Adrenal gland (tissue), 12 donors: ENCODE data around the gene KCNIP1. TPM values are rescaled to one million over a fixed set of nuclear protein-coding genes. Genes with fewer than 3 reads are reported as not detected.
A peak's percentile ranks its signal among the peaks of the same experiment; 100 is the strongest.

Source experiments
- DNase-seq, 7 donors: peaks; one replicate each; pipeline ENCODE4 v3.0.0-alpha.2; 2019 to 2020
- H3K27ac ChIP-seq, 5 donors: fragments of 200-600 bp; sonication (generic) in 4 of 5; 1 replicate in 3 of 5; 2 replicates in 2 of 5; pipeline versions ENCODE4 v1.5.1 to v1.8.0; 2016 to 2020; ENCODE audit warnings: mild to moderate bottlenecking in 1 of 5
- H3K27me3 ChIP-seq: fragments of 200-600 bp; 2 replicates; pipeline ENCODE4 v1.8.0; 2021
- H3K36me3 ChIP-seq, 2 donors: fragments of 200-600 bp; replicated peaks in 1 of 2; 1 replicate in 1 of 2; 2 replicates in 1 of 2; pipeline versions ENCODE4 v1.5.1 to v1.8.0; 2018 to 2022
- H3K4me1 ChIP-seq, 2 donors: fragments of 200-600 bp; replicated peaks in 1 of 2; 1 replicate in 1 of 2; 2 replicates in 1 of 2; pipeline versions ENCODE4 v1.5.1 to v1.8.0; 2018 to 2021
- H3K4me3 ChIP-seq, 4 donors: fragments of 200-600 bp; sonication (generic) in 3 of 4; one replicate each; pipeline ENCODE4 v1.5.1; 2016 to 2018
- H3K9me3 ChIP-seq, 3 donors: fragments of 200-600 bp; sonication (generic) in 1 of 3; replicated peaks in 1 of 3; 1 replicate in 2 of 3; 2 replicates in 1 of 3; pipeline versions ENCODE4 v1.5.1 to v1.8.0; 2016 to 2021
- CTCF ChIP-seq, 6 experiments: fragments of 450-650 bp in 4 of 6; fragments of 200-600 bp in 2 of 6; sonication (generic) in 1 of 6; IDR thresholded peaks; 1 replicate in 5 of 6; 2 replicates in 1 of 6; pipeline versions ENCODE4 v1.5.1 to v1.8.0; 2016 to 2021; ENCODE audit warnings: antibody characterized with exemption in 6 of 6, mild to moderate bottlenecking in 2 of 6, moderate library complexity in 1 of 6
- POLR2A ChIP-seq, 2 donors: fragments of 450-650 bp; IDR thresholded peaks; one replicate each; pipeline ENCODE4 v1.6.1; 2017; ENCODE audit warnings: antibody characterized with exemption in 2 of 2, mild to moderate bottlenecking in 2 of 2, moderate library complexity in 1 of 2
- WGBS, 4 donors: extraction: QIAGEN DNeasy Blood & Tissue Kit in 2 of 4; methylation state at CpG; one replicate each; pipeline versions ENCODE4 v1.1.5 to v1.1.7; 2013 to 2017; 5-methylcytosine and 5-hydroxymethylcytosine counted together
- intact Hi-C, 2 donors: fragments of 100-400 bp; cut with DNase I; formaldehyde crosslinking; loops; one replicate each; pipeline versions ENCODE4 v1.14.1 to v1.15.0; 2022 to 2023
- polyA plus RNA-seq, 3 donors: library from polyadenylated mRNA; stranded (reverse); fragments of 200-250 nt in 2 of 3; fragments of 350-450 nt in 1 of 3; fragmentation: Illumina TruSeq in 1 of 3; extraction: RNeasy Lipid Tissue Mini Kit (QIAGEN cat#74804) in 1 of 3; gene quantifications; one replicate each; pipeline ENCODE4 v1.2.3, GENCODE V29; 2013 to 2014
- total RNA-seq, 9 donors: library from RNA; depleted of rRNA in 4 of 9; stranded (reverse); fragments of >200 nt in 4 of 9; fragments of 120-200 nt in 1 of 9; fragmentation: NEBNext Ultra II Directional in 1 of 9; extraction: Animal tissue kit (Norgen Biotek cat#: 25700) in 1 of 9; gene quantifications; one replicate each; pipeline versions ENCODE4 v1.1.0 to v1.2.4, GENCODE V29; 2013 to 2023
- donor health status: healthy with polysubstance abuse.
- donor health status: Bipolar disorder and iron deficiency.
- donor health status: DM: yes; HTN: yes; CAD: no.
- donor health status: DM: no; HTN: no; CAD: no.
- donor health status: DM: no; HTN: no; CAD: no.
- donor health status: DM: yes; HTN: yes; CAD: no.

Gene KCNIP1
- total and polyA plus RNA-seq, 12 donors = 0.14 to 12.6 (median 1.7) TPM; not detected in 1

- 70 to 76% (median 73%) methylated on average over 13 of the region's 13 CpGs for WGBS, 4 donors
Observed at GRCh38 chr5:170466988-170467707, 36.7 kb upstream of the KCNIP1 start.

GRCh38 chr5:170468633-170469285 is 35.1 kb upstream of the KCNIP1 start:
- intact Hi-C loops = no loop called here
- no peaks in the 10 kb centered on the region for H3K27me3 ChIP-seq
- no peaks in the 10 kb centered on the region for H3K4me1 ChIP-seq
- no peak overlapping the region for H3K4me3 ChIP-seq
- H3K9me3 ChIP-seq = no peaks in the 10 kb centered on the region
- DNase-seq = no peak
- H3K27ac ChIP-seq = no peak overlapping the region
- 91 to 93% (median 92%) methylated on average over 7 of the region's 7 CpGs for WGBS, 4 donors
- no peak for TF ChIP-seq CTCF (IDR thresholded peaks at IDR 0.05)
- TF ChIP-seq POLR2A (IDR thresholded peaks at IDR 0.05) = no peak
- no peaks in the 10 kb centered on the region for H3K36me3 ChIP-seq

More at GRCh38 chr5:170466988-170467707, 36.7 kb upstream of the KCNIP1 start:
- DNase-seq = peak in 6 of 7 donors; percentile 35 to 60 (median 43)
- Histone ChIP-seq H3K27me3 (no peaks in the 10 kb centered on the region), H3K4me3 (no peak overlapping the region), H3K4me1 (no peaks in the 10 kb centered on the region), H3K9me3 (no peaks in the 10 kb centered on the region), H3K36me3 (no peaks in the 10 kb centered on the region), H3K27ac (peak overlapping the region in 1 of 5 donors; percentile 29)
- TF ChIP-seq POLR2A (IDR thresholded peaks at IDR 0.05) (no peak), CTCF (IDR thresholded peaks at IDR 0.05) (no peak)
- intact Hi-C loops = no loop called here

- TF ChIP-seq POLR2A (IDR thresholded peaks at IDR 0.05) = no peak
- TF ChIP-seq CTCF (IDR thresholded peaks at IDR 0.05) = no peak
- H3K9me3 ChIP-seq = no peaks in the 10 kb centered on the region
- H3K4me1 ChIP-seq = no peaks in the 10 kb centered on the region
- H3K27ac ChIP-seq = no peak overlapping the region
- no peaks in the 10 kb centered on the region for H3K36me3 ChIP-seq
- H3K4me3 ChIP-seq = no peak overlapping the region
- intact Hi-C loops = no loop called here
- no peaks in the 10 kb centered on the region for H3K27me3 ChIP-seq
- WGBS, 4 donors = 76 to 83% (median 78%) methylated on average over 4 of the region's 4 CpGs
- DNase-seq = no peak
Observed at GRCh38 chr5:170469414-170469813, 34.4 kb upstream of the KCNIP1 start.

- Histone ChIP-seq H3K27ac (no peak overlapping the region), H3K36me3 (no peaks in the 10 kb centered on the region), H3K4me1 (no peaks in the 10 kb centered on the region), H3K9me3 (no peaks in the 10 kb centered on the region), H3K4me3 (no peak overlapping the region), H3K27me3 (no peaks in the 10 kb centered on the region)
- WGBS, 4 donors = 85 to 94% (median 88%) methylated on average over 3 to 4 of the region's 4 CpGs
- intact Hi-C loops = no loop called here
- no peak for TF ChIP-seq CTCF (IDR thresholded peaks at IDR 0.05)
- DNase-seq = no peak
Observed at GRCh38 chr5:170470275-170470674, 33.5 kb upstream of the KCNIP1 start.
